Measurements from ENCODE around the gene RALGPS1. TPM values are rescaled to one million over a fixed set of nuclear protein-coding genes. Genes with fewer than 3 reads are reported as not detected.

The RALGPS1 gene
- total RNA-seq, 2 donors from 2014 or later: 15.3 to 79.4 TPM

GRCh38 chr9:127086771-127087170 lies 172.2 kb downstream of the RALGPS1 start:
- TF ChIP-seq CTCF (IDR thresholded peaks at IDR 0.05) (no peak), POLR2A (IDR thresholded peaks at IDR 0.05) (no peak)
- Histone ChIP-seq H3K9me3 (no peaks in the 10 kb centered on the region), H3K27me3 (no peaks in the 10 kb centered on the region), H3K27ac (no peak overlapping the region), H3K4me3 (no peak overlapping the region), H3K4me1 (peaks cover 7% of the 10 kb centered on the region), H3K36me3 (replicated peaks in 1 of 2; ENCODE audit: insufficient read depth in 1 of 2, low read depth in 2 of 2) (no peaks in the 10 kb centered on the region)
- ATAC-seq (no peak), DNase-seq (no peak)
- intact Hi-C loops (cut with DNase I): no loop called here
- WGBS, 2 donors: 97 to 99% methylated on average over 4 of the region's 4 CpGs

- TF ChIP-seq CTCF (IDR thresholded peaks at IDR 0.05): no peak
- no peak for TF ChIP-seq POLR2A (IDR thresholded peaks at IDR 0.05)
- Histone ChIP-seq H3K36me3 (replicated peaks in 1 of 2; ENCODE audit: insufficient read depth in 1 of 2, low read depth in 2 of 2) (no peaks in the 10 kb centered on the region), H3K27me3 (no peaks in the 10 kb centered on the region), H3K9me3 (no peaks in the 10 kb centered on the region), H3K4me3 (no peak overlapping the region), H3K4me1 (peaks cover 7% of the 10 kb centered on the region), H3K27ac (no peak overlapping the region)
- intact Hi-C loops (cut with DNase I): no loop called here
- 98% methylated on average over 6 of the region's 6 CpGs for WGBS, 2 donors
- DNase-seq (no peak), ATAC-seq (no peak)
Measured at GRCh38 chr9:127087411-127087810, 172.8 kb downstream of the RALGPS1 start.

GRCh38 chr9:127087836-127088235 lies 173.3 kb downstream of the RALGPS1 start:
- WGBS, 2 donors: 92 to 96% methylated on average over 8 of the region's 8 CpGs
- H3K27ac ChIP-seq: no peak overlapping the region
- no peaks in the 10 kb centered on the region for H3K9me3 ChIP-seq
- H3K27me3 ChIP-seq: no peaks in the 10 kb centered on the region
- TF ChIP-seq POLR2A (IDR thresholded peaks at IDR 0.05): no peak
- TF ChIP-seq CTCF (IDR thresholded peaks at IDR 0.05): no peak
- H3K4me3 ChIP-seq: no peak overlapping the region
- ATAC-seq (no peak), DNase-seq (no peak)
- H3K36me3 ChIP-seq (replicated peaks in 1 of 2; ENCODE audit: insufficient read depth in 1 of 2, low read depth in 2 of 2): no peaks in the 10 kb centered on the region
- intact Hi-C loops (cut with DNase I): no loop called here
- peaks cover 7% of the 10 kb centered on the region for H3K4me1 ChIP-seq

GRCh38 chr9:127088724-127089615 lies 174.4 kb downstream of the RALGPS1 start:
- 92 to 93% methylated on average over 21 to 27 of the region's 27 CpGs for WGBS, 2 donors
- H3K27ac ChIP-seq: no peak overlapping the region
- ATAC-seq: no peak

More at GRCh38 chr9:127088724-127089615, 174.4 kb downstream of the RALGPS1 start:
- Histone ChIP-seq H3K27me3 (no peaks in the 10 kb centered on the region), H3K4me3 (no peak overlapping the region), H3K36me3 (replicated peaks in 1 of 2; ENCODE audit: insufficient read depth in 1 of 2, low read depth in 2 of 2) (no peaks in the 10 kb centered on the region), H3K4me1 (no peaks in the 10 kb centered on the region), H3K9me3 (no peaks in the 10 kb centered on the region)
- TF ChIP-seq POLR2A (IDR thresholded peaks at IDR 0.05) (no peak), CTCF (IDR thresholded peaks at IDR 0.05) (no peak)
- intact Hi-C loops (cut with DNase I): no loop called here
- DNase-seq: no peak
